ENCODE measurements around the gene ATP5PD.

ATP5PD gene

GRCh38 chr17:75020331-75021110 is 26.2 kb downstream of the ATP5PD start:
- FAIRE-seq (no peak), DNase-seq (ENCODE audit: insufficient read length, low spot score) (no peak)
- TF ChIP-seq CTCF (IDR thresholded peaks at IDR 0.05; ENCODE audit: insufficient read depth, missing control alignments) = no peak

- DNase-seq (ENCODE audit: insufficient read length, low spot score) = no peak
- peak; percentile 89 for FAIRE-seq
- TF ChIP-seq CTCF (IDR thresholded peaks at IDR 0.05; ENCODE audit: insufficient read depth, missing control alignments) = no peak
Observed at GRCh38 chr17:75019710-75020109, 27.1 kb downstream of the ATP5PD start.

- DNase-seq (ENCODE audit: insufficient read length, low spot score) = no peak
- TF ChIP-seq CTCF (IDR thresholded peaks at IDR 0.05; ENCODE audit: insufficient read depth, missing control alignments) = no peak
- FAIRE-seq = no peak
Observed at GRCh38 chr17:75019146-75019545, 27.6 kb downstream of the ATP5PD start.

- no peak for TF ChIP-seq CTCF (IDR thresholded peaks at IDR 0.05; ENCODE audit: insufficient read depth, missing control alignments)
- DNase-seq (ENCODE audit: insufficient read length, low spot score) (peak; percentile 3), FAIRE-seq (no peak)
Observed at GRCh38 chr17:75013092-75013559, 33.6 kb downstream of the ATP5PD start.

GRCh38 chr17:75012346-75013091 is 34.2 kb downstream of the ATP5PD start, which contains the start of gene MRPL58:
TSS of gene MRPL58 (plus strand) at chr17:75012670. CDS start at chr17:75012687, 17 bp downstream.
- peak; percentile 31 for TF ChIP-seq CTCF (IDR thresholded peaks at IDR 0.05; ENCODE audit: insufficient read depth, missing control alignments)
- FAIRE-seq (no peak), DNase-seq (ENCODE audit: insufficient read length, low spot score) (peak; percentile 44)

GRCh38 chr17:75012096-75012345 is 34.7 kb downstream of the ATP5PD start:
- FAIRE-seq = no peak

More at GRCh38 chr17:75012096-75012345, 34.7 kb downstream of the ATP5PD start:
- peak; percentile 9 for DNase-seq (ENCODE audit: insufficient read length, low spot score)
- TF ChIP-seq CTCF (IDR thresholded peaks at IDR 0.05; ENCODE audit: insufficient read depth, missing control alignments) = no peak
